ENCODE results near the gene ZNF622. TPM values are rescaled to one million over a fixed set of nuclear protein-coding genes. Genes with fewer than 3 reads are reported as not detected.

Gene ZNF622
- total and polyA plus RNA-seq, 10 donors, result 11.2 to 23.9 (median 18.6) TPM

- Histone ChIP-seq H3K4me3 (peak overlapping the region; percentile 81 to 96 (median 86)), H3K9me3 (no peaks in the 10 kb centered on the region), H3K36me3 (peaks cover 0 to 38% (median 33%) of the 10 kb centered on the region in 6 donors), H3K4me1 (peaks cover 42 to 78% (median 69%) of the 10 kb centered on the region in 6 donors), H3K27me3 (replicated peaks in 1 of 7) (no peaks in the 10 kb centered on the region), H3K27ac (peak overlapping the region; percentile 64 to 91 (median 82))
- TF ChIP-seq POLR2A (IDR thresholded peaks at IDR 0.05) (no peak), POLR2AphosphoS5 (IDR thresholded peaks at IDR 0.05) (no peak), CTCF (IDR thresholded peaks at IDR 0.05 in 8 of 11, conservative IDR thresholded peaks at IDR 0.05 in 3 of 11) (no peak)
- peak; percentile 87 for DNase-seq
- WGBS, 5 donors, result 8 to 9% (median 9%) methylated on average over 33 to 40 of the region's 40 CpGs
- intact Hi-C loops (cut with DNase I; ENCODE audit: low total_unique reads), result no loop called here
Observed at GRCh38 chr5:16464664-16465543, 696 bp downstream of the ZNF622 start.

DNA sequence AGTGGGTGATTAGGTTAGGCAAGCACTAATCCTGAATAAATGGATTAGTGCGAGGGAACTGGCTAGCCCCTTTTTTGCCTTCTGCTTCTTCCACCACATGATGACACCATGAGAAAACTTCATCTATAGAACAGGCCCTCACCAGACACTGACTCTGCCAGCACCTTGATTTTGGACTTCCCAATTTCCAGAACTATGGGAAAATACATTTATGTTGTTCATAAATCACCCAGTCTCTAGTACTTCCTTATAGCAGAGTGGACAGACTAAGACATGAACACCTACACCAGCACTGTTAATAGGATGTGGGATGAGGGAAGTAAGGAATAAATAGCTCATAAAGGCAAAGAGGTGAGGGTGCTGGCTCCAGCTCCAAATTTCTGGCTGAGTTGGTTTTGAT is 1.4 kb downstream of the ZNF622 start:
- no peak for TF ChIP-seq CTCF (IDR thresholded peaks at IDR 0.05 in 8 of 11, conservative IDR thresholded peaks at IDR 0.05 in 3 of 11)
- no peak for TF ChIP-seq POLR2A (IDR thresholded peaks at IDR 0.05)
- TF ChIP-seq POLR2AphosphoS5 (IDR thresholded peaks at IDR 0.05), result no peak
- DNase-seq, result no peak
- H3K9me3 ChIP-seq, result no peaks in the 10 kb centered on the region
- intact Hi-C loops (cut with DNase I; ENCODE audit: low total_unique reads), result no loop called here
- WGBS, 5 donors, result 79 to 100% (median 95%) methylated on average over 1 of the region's 1 CpG
- peaks cover 42 to 84% (median 71%) of the 10 kb centered on the region in 6 donors for H3K4me1 ChIP-seq
- H3K36me3 ChIP-seq, result peaks cover 0 to 45% (median 35%) of the 10 kb centered on the region in 6 donors
- peak overlapping the region in 7 of 8 donors; percentile 81 to 96 (median 87) for H3K4me3 ChIP-seq
- H3K27ac ChIP-seq, result no peak overlapping the region
- no peaks in the 10 kb centered on the region for H3K27me3 ChIP-seq (replicated peaks in 1 of 7)

- H3K9me3 ChIP-seq, result no peaks in the 10 kb centered on the region
- peaks cover 0 to 69% (median 51%) of the 10 kb centered on the region in 6 donors for H3K36me3 ChIP-seq
- no peak for DNase-seq
- intact Hi-C loops (cut with DNase I; ENCODE audit: low total_unique reads), result no loop called here
- H3K27ac ChIP-seq, result no peak overlapping the region
- H3K4me3 ChIP-seq, result no peak overlapping the region
- no peaks in the 10 kb centered on the region for H3K27me3 ChIP-seq (replicated peaks in 1 of 7)
- peaks cover 30 to 92% (median 69%) of the 10 kb centered on the region in 6 donors for H3K4me1 ChIP-seq
- WGBS, 5 donors, result 84 to 100% (median 94%) methylated on average over 1 of the region's 1 CpG
- no peak for TF ChIP-seq POLR2A (IDR thresholded peaks at IDR 0.05)
- TF ChIP-seq POLR2AphosphoS5 (IDR thresholded peaks at IDR 0.05), result no peak
Observed at GRCh38 chr5:16461782-16462181, 3.8 kb downstream of the ZNF622 start.

GRCh38 chr5:16461026-16461425 is 4.6 kb downstream of the ZNF622 start:
- Histone ChIP-seq H3K4me3 (no peak overlapping the region), H3K27me3 (replicated peaks in 1 of 7) (no peaks in the 10 kb centered on the region), H3K27ac (no peak overlapping the region), H3K9me3 (no peaks in the 10 kb centered on the region), H3K4me1 (peaks cover 29 to 92% (median 70%) of the 10 kb centered on the region in 6 donors), H3K36me3 (peaks cover 0 to 77% (median 53%) of the 10 kb centered on the region in 6 donors)
- WGBS, 5 donors, result 89 to 98% (median 93%) methylated on average over 1 of the region's 1 CpG
- TF ChIP-seq POLR2A (IDR thresholded peaks at IDR 0.05) (no peak), POLR2AphosphoS5 (IDR thresholded peaks at IDR 0.05) (no peak), CTCF (IDR thresholded peaks at IDR 0.05 in 8 of 11, conservative IDR thresholded peaks at IDR 0.05 in 3 of 11) (no peak)
- DNase-seq, result no peak
- intact Hi-C loops (cut with DNase I; ENCODE audit: low total_unique reads), result no loop called here

Measured in spleen (tissue), 11 donors.